Measurements from ENCODE around the gene AHDC1. TPM values are rescaled to one million over a fixed set of nuclear protein-coding genes. Genes with fewer than 3 reads are reported as not detected.
A peak's percentile ranks its signal among the peaks of the same experiment; 100 is the strongest.

Gene AHDC1
- total and polyA plus RNA-seq, 9 of the 15 experiments (the other 6 are each of a cell fraction or from before 2014, with no cell fraction given) = 0.21 to 36.4 (median 4.7) TPM

DNA sequence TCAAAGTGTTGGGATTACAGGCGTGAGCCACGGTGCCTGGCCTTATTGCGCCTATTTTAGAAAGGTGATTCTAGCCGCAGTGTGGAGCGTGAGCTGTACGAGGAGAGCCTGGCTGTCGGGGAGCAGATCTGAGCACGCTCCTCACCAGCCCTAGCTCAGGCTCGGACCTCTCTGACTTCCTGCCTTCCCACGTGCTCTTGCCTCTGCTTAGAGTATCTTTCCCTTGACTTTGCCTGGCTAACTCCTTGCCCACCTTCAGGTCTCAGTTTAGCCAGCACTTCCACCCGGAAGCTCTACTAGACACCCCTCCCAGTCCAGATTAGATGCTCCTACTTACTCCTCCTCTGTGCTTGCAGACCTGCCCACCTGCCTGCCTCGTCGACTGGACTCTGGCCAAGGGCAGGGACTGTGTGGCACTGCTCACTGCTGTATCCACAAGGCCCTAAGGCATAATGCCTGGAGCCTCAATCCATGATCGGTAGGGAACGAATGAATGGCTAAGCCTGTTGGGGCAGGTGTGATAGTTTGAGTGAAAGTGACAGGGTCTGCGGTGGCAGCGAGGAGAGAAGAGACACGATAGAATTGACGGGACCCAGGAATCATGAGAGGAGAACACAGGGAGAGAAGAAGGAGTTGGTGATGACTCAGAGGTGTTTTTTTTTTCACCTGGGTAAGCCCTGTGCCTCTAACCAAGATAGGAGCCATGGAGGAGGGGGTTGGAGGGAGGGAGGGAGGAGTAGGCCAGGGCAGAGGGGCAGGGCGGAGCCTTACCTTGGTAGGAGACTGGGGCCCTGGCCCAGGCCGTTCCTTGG, 85.8 kb downstream of the AHDC1 start (continued):
- TF ChIP-seq FOXJ2 (tag; IDR thresholded peaks at IDR 0.05) (no peak), ZNF263 (CRISPR knock-in tag; IDR thresholded peaks at IDR 0.05; ENCODE audit: borderline replicate concordance) (0 out of 2 replicates have a peak, but pooled peaks have one; percentile 63), KDM5B (IDR thresholded peaks at IDR 0.05; ENCODE audit: insufficient replicate concordance, low read depth, low read length) (no peak), IFI16 (CRISPR knock-in tag; IDR thresholded peaks at IDR 0.05) (no peak), MCM5 (IDR thresholded peaks at IDR 0.05; ENCODE audit: low read depth) (no peak), C11orf30 (IDR thresholded peaks at IDR 0.05; ENCODE audit: low read depth) (no peak), NELFE (IDR thresholded peaks at IDR 0.05; ENCODE audit: insufficient read depth, insufficient read length) (no peak), SMARCE1 (IDR thresholded peaks at IDR 0.05) (peak; percentile 68; the same call in 1 of the 2 replicates), ILK (tag; IDR thresholded peaks at IDR 0.05; ENCODE audit: borderline replicate concordance, low read depth) (no peak), ZZZ3 (IDR thresholded peaks at IDR 0.05) (no peak), ZMIZ1 (IDR thresholded peaks at IDR 0.05; ENCODE audit: low read depth in 2 of 2, low read length in 2 of 2) (no peak), RNF2 (IDR thresholded peaks at IDR 0.05) (no peak), BCOR (IDR thresholded peaks at IDR 0.05) (no peak)
- TF ChIP-seq, protein P1, sequence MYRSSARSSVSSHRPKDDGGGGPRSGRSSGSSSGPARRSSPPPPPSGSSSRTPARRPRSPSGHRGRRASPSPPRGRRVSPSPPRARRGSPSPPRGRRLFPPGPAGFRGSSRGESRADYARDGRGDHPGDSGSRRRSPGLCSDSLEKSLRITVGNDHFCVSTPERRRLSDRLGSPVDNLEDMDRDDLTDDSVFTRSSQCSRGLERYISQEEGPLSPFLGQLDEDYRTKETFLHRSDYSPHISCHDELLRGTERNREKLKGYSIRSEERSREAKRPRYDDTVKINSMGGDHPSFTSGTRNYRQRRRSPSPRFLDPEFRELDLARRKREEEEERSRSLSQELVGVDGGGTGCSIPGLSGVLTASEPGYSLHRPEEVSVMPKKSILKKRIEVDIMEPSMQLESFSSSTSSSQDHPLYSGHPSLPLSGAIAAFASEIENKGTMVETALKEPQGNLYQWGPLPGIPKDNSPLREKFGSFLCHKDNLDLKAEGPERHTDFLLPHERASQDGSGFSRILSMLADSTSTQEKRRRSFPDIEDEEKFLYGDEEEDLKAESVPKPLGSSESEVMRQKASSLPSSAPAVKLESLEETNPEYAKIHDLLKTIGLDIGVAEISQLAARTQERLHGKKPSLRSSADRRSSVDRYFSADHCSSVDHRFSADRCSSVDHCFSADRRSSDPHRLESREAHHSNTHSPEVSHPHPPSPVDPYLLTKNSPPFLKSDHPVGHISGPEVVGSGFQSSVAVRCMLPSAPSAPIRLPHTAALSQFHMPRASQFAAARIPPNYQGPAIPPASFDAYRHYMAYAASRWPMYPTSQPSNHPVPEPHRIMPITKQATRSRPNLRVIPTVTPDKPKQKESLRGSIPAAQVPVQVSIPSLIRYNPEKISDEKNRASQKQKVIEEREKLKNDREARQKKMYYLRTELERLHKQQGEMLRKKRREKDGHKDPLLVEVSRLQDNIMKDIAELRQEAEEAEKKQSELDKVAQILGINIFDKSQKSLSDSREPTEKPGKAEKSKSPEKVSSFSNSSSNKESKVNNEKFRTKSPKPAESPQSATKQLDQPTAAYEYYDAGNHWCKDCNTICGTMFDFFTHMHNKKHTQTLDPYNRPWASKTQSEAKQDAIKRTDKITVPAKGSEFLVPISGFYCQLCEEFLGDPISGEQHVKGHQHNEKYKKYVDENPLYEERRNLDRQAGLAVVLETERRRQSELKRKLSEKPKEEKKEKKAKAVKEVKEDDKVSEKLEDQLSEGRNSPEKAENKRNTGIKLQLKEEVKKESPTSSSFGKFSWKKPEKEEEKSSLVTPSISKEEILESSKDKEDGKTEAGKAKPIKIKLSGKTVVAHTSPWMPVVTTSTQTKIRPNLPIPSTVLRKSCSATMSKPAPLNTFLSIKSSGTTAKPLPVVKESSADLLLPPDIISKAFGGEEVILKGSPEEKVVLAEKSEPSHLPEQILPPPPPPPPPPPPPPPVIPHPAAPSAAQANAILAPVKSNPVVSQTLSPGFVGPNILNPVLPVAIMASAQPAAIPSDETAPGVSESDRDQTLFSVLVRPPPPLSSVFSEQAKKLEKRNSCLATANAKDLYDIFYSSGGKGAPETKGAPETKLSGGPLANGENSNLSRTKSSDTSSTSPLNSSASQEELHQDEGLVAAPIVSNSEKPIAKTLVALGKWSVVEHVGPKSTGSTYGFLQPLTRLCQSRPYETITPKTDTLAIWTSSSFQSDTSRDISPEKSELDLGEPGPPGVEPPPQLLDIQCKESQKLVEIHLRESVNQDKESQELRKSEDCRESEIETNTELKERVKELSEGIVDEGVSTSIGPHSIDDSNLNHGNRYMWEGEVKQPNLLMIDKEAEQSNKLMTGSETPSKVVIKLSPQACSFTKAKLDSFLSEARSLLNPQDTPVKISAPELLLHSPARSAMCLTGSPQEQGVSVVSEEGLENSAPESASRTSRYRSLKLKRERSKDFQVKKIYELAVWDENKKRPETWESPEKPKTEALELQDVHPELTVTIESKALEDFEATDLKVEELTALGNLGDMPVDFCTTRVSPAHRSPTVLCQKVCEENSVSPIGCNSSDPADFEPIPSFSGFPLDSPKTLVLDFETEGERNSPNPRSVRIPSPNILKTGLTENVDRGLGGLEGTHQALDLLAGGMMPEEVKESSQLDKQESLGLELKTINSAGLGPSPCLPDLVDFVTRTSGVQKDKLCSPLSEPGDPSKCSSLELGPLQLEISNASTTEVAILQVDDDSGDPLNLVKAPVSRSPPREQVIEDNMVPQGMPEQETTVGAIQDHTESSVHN (IDR thresholded peaks at IDR 0.05; ENCODE audit: borderline replicate concordance in 1 of 2, low read depth in 1 of 2) = no peak
- TF ChIP-seq, protein P2, sequence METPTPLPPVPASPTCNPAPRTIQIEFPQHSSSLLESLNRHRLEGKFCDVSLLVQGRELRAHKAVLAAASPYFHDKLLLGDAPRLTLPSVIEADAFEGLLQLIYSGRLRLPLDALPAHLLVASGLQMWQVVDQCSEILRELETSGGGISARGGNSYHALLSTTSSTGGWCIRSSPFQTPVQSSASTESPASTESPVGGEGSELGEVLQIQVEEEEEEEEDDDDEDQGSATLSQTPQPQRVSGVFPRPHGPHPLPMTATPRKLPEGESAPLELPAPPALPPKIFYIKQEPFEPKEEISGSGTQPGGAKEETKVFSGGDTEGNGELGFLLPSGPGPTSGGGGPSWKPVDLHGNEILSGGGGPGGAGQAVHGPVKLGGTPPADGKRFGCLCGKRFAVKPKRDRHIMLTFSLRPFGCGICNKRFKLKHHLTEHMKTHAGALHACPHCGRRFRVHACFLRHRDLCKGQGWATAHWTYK (CRISPR knock-in tag; IDR thresholded peaks at IDR 0.05) = no peak

Measured in K562 (cell line).